GM18867 (cell line): ENCODE measurements around the gene C2orf15.
A peak's percentile ranks its signal among the peaks of the same experiment; 100 is the strongest.
"Not testable (repeated sequence)": the region's sequence is repeated elsewhere in the genome, so short reads cannot be mapped to it uniquely, and the experiment has no call there.

Source experiments
- ATAC-seq: cut with Tn5 transposase; IDR thresholded peaks from one replicate; pipeline ENCODE4 v1.9.1; 2021; ENCODE audit warnings: mild to moderate bottlenecking, moderate library complexity; ENCODE audit not compliant: unreplicated experiment

Gene C2orf15

GRCh38 chr2:99141110-99142108 is at the start of gene C2orf15:
TSS of gene C2orf15 (plus strand) at chr2:99141707. CDS start at chr2:99150559, 8,852 bp downstream.
- peak; percentile 90 for ATAC-seq

GRCh38 chr2:99096728-99097127 is 44.8 kb upstream of the C2orf15 start:
- ATAC-seq: peak; percentile 55

- ATAC-seq: no peak
Measured at GRCh38 chr2:99101697-99102096, 39.8 kb upstream of the C2orf15 start.

GRCh38 chr2:99104006-99104405 is 37.5 kb upstream of the C2orf15 start:
- no peak for ATAC-seq

- no peak for ATAC-seq
Measured at GRCh38 chr2:99106913-99107312, 34.6 kb upstream of the C2orf15 start.

GRCh38 chr2:99111236-99111635 is 30.3 kb upstream of the C2orf15 start:
- no peak for ATAC-seq

GRCh38 chr2:99111945-99112344 is 29.6 kb upstream of the C2orf15 start:
- ATAC-seq: no peak

GRCh38 chr2:99112617-99113016 is 28.9 kb upstream of the C2orf15 start:
- no peak for ATAC-seq

GRCh38 chr2:99127981-99128380 is 13.5 kb upstream of the C2orf15 start:
- no peak for ATAC-seq

- not testable (repeated sequence) for ATAC-seq
Measured at GRCh38 chr2:99135044-99135556, 6.4 kb upstream of the C2orf15 start.

- no peak for ATAC-seq
Measured at GRCh38 chr2:99139003-99139402, 2.5 kb upstream of the C2orf15 start.

- no peak for ATAC-seq
Measured at GRCh38 chr2:99140056-99140859, 1.2 kb upstream of the C2orf15 start.

- ATAC-seq: peak; percentile 37
Measured at GRCh38 chr2:99140860-99141109, 722 bp upstream of the C2orf15 start.

GRCh38 chr2:99150706-99151105 is 9.2 kb downstream of the C2orf15 start:
- no peak for ATAC-seq

GRCh38 chr2:99152199-99152895 is 10.8 kb downstream of the C2orf15 start:
- no peak for ATAC-seq

- no peak for ATAC-seq
Measured at GRCh38 chr2:99153921-99154604, 12.6 kb downstream of the C2orf15 start.

- ATAC-seq: peak; percentile 99
Measured at GRCh38 chr2:99154643-99155536, 13.4 kb downstream of the C2orf15 start, which contains the start of the genes LIPT1 and TSGA10. TSS of gene LIPT1 (plus strand) at chr2:99154967. CDS start at chr2:99161958, 6,991 bp downstream. TSS of gene TSGA10 (minus strand) at chr2:99154942. CDS start at chr2:99109439, 45,503 bp downstream.

- ATAC-seq: no peak
Measured at GRCh38 chr2:99156891-99157290, 15.4 kb downstream of the C2orf15 start.

- ATAC-seq: no peak
Measured at GRCh38 chr2:99158599-99158998, 17.1 kb downstream of the C2orf15 start.
